Activated effector memory CD4-positive, alpha-beta T cell treated with anti-CD3 and anti-CD28 coated beads, Interleukin-2, amount 50 U/mL, for 16 hours (primary cell): ENCODE results near the gene EPOP.

ENCODE experiments used
- DNase-seq: peaks from one replicate; pipeline ENCODE4 v3.0.0-alpha.2; 2020

Gene EPOP

DNA sequence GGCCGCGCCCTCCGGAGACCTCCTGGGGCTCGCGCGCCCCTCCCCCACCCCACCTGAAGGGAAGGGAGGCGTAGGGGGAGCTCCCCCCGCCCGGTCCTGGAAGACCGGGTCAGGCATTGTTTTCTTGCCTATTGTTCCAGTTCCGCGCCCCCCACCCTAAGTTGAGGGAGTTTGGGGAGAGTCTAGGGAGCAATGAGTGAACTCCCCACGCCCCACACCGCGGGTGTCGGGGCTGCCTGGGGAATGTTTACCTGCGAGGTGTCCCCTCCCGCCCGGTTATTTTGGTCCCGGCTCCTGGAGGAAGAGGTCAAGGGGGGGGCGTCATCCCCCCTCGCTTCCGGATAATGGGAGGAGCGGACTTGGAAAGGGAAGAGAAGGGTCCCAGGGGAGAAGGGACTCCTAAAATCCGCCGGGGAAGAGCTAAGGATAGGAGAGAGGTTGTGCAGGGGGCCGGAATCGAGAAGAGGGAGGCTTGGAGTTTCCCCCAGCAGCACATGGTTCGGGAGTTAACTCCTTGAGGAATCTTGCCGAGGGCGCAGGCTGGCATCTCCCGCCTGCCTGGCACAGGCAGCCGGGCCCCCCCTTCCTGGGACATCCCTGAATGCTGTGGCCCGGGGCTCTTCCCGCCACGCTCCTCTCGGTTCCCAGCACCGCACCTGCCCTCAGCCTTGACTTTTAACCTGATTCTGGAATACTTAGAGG, 31.2 kb upstream of the EPOP start:
- peak; percentile 81 for DNase-seq

DNA sequence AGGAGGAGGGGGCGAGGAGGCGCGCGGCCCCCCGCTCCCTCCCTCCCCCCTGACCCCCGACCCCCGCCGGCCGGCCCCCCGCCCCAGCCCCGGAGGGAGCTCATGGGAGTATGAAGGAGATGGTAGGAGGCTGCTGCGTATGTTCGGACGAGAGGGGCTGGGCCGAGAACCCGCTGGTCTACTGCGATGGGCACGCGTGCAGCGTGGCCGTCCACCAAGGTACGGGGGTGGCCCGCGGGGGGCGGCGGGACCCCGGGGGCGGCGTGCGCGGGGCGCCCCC, 30.7 kb upstream of the EPOP start:
- DNase-seq = no peak

DNA sequence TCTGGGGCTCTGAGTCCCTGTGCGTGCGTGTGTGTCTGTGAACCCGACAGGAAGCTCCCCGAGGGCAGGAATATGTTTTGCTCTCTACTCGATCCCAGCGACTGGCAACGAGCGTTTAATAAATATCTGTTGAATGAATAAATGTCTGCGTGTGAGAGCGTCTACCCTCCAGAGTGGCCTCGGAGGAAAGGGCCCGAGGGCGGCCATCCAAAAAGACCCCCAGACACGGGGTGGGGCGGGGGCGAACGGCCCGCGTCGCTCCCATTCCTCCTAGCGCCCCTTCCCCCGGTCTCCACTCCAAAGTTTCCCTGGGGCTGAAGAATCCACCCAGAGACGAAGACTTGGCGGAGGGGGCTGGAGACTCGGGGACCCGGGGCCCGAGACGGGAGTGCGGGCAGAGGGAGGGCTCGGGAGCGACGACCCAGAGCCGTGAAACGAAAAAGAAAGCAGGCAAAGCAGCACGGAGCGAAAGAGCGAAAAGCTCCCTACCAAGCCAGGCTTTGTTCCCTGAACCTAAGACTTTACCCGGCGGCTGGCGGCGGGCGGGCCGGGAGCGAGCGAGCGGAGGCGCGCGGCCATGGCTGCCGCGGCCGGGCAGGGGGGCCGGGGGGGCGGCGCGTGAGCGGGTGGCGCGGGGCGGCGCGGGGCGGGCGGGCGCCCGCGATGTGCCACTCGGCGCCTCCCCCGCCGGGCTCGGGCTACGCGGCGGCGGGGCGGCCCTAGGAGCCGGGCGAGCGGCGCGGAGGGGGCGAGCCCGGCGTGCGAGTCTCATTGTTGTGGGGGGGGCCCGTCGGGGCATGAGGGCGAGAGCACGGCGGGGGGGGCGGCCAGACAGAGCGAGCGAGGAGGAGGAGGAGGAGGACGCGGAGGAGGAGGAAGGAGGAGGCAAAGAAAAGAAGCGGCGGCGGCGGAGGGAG, 30.1 kb upstream of the EPOP start, which contains the start of gene MLLT6:
MLLT6 (plus strand) TSS at position 668 of the 917 bp plus-strand sequence. CDS start 360 bp downstream, outside the sequence.
- peak; percentile 92 for DNase-seq

DNA sequence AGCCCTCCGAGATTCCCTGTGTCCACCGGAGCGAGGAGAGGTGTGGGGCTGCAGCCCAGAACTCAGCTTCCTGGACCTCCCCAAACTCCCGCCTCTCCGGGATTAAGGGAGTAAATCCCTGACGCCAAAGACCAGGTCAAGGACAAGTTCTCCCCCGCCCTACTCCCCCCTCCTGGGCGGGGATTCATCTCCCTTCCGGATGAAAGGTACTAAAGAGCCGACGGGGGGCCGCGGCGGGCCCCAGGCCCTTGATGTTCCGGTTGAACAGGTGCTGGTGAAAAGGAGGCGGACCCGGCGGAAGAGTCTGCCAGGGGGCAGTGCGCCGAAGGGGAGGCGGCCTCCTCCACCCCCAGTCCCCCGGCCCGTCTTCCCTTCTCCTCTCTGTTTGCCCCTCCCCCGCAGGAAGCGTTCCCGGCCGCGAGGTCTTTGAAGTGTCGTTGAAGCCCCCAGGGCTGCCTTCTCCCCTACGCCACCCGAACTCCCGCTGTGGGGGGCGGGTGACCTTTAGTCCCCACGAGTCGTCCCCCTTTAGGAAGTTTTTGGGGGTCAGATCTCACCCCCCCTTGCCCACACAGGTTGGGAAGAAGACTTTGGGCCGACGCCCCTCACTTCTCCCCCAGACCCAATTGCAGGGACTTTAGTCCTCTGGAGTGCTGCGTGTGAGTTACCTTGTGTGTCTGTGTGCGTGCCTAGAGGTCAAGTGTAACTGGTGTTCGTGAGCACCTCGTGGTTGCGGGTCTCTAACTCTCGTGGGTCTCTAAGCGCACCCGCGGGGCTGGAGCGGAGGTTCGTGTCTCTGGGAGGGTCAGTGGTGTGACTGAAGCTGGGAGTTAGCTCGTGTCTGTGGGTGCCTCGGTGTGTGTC, 29.2 kb upstream of the EPOP start:
- DNase-seq = peak; percentile 93

DNA sequence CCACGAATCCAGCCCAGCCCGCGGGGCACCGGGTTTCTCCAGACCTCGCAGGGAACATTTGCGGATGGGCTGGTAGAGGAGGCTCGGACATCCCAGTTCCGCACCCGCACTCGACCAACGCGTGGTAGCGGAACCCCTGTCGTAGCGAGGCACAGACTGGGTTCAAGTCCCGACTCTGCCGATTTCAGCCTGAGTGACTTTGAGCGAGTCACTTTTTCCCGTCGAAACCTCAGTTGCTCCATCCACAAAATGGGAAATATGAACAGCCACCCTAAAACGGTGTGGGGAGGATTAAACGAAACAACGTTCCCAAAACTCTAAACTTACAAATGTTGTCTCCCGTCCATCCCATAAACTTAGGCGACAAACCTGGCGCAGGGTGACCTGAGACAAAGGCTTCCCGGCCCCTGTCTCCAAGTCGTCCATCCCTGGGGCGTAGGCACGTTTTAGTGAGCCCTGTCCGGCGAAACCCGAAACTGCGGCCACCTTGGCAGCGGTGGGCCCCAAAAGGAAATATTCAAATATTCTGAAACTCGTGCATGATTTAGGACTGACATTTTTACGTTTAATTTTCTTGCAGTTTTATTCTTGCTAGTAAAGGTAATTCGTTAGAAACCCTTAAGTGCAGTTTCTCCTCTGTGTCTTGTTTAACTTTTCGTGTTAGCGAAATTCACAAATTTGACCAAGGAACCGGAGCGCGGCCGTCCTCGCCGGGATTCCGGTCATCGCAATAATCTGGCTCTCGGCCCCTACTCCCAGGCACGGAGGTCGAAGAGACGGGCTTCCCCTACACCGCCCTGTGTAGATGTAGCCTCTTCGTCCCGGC, 28.4 kb upstream of the EPOP start:
- DNase-seq = peak; percentile 82

DNA sequence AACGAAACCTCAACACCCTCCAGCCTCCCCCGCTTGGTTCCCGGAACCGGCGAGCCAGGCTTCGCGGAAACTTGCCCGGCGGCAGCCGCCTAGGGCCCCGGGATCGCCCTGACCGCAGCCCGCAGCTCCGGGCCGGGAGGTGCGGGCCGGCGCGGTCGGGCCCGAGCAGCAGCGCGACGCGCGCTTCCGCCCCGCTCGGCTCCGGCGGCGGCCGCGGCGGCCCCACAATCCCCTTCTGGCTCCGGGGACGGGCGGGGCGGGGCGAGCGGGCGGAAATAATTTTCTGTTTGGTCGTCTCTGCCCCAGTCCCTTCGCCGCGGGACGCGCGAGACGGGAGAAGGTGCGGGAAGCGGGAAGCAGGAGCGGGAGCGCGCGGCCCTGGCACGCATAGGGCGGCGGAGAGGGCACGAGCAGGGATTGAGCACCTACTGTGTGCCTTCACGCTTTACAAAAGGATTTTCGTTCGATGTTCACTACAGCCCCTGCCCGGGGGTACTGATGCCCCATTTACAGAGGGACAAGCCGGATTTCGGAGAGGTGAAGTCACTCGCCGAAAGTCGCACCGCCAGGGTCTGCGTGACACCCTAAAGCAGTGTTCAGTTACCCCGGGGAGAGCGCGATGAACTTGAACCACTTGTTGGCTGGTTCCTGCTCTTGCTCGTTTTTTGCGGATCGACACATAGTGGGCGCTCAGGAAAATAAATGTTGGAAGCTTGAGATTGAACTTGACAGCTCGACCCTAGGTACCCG, 27.6 kb upstream of the EPOP start:
- peak; percentile 93 for DNase-seq

DNA sequence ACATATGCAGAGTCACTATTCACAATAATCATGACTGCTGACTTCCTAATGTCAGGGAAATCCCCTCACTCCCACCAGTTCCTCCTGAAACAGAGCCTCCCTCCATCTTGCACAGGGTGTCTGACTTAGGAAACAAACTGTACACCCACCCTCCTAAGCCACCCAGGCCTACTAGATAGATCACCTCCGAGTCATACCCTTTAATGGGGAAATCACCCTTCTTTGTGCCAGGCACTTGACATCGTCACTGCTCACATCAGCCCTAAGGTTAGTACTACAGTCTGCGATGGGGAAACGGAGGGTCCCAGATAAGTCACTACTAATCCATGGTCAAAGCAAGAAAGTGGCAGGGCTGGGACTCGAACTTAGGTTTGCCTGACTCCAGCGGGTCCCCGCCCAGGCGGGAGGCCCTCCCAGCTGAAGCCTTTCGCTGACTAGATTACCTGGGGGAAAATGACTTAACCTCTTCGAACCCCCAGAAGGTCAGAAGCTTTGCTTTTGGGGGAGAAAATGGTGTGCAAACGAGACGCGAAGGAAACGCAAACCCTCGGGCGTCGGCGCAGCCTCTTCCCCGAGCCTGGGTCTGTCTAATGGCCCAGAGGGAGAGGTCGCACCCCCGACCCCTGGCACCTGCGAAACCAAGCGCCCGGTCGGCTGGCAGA, 26.9 kb upstream of the EPOP start:
- peak; percentile 91 for DNase-seq

DNA sequence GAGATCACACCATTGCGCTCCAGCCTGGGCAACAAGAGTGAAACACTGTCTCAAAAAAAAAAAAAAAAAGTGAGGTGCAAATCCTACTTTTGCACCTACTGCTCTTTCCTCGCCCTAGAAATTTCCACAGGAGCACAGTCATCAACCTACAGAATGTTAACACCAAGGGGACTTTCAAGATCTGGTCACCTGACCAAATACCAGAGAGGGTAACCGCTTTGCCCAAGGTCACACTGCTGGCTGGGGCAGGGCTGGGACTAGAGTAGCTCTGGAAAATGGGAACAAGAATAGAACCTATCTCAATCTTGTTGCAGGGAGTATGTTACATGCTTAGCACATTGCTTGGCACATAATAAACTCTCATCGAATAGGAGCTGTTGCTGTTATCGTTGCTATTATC, 24.0 kb upstream of the EPOP start:
- no peak for DNase-seq

DNA sequence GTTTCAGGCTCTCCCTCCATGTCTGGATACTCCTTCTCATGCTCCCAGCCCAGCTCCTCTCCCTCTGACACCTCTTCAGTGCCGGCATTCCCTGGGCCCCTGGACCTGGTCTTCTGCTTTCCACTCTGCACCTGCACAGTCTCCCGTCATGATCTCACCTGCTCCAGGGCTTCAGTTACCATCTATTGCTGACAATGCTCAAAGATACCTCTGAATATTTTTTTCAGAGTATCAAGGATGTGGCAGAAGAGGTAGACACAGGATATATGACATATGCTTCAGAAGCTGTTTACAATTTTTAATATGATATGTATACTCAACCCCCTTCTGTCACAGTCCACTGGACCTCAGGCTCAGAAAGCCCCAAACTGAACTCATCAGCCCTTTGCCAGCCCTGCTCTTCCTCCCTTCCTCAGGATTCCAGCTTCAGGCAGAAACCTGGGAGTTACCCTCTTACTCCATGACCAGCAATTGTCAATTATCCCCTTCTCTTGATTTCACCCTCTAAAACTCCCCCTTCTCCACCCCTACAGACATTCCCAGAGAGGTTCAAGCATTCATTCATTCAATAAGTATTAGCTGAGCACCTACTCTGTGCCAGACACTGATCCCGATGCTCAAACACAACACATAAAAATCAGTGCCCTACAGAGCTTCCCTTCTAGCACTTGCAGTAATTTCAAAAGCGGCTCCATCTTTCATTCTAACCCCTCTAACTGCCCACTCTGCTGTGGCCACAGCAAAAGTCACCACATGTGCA, 22.5 kb upstream of the EPOP start:
- no peak for DNase-seq

DNA sequence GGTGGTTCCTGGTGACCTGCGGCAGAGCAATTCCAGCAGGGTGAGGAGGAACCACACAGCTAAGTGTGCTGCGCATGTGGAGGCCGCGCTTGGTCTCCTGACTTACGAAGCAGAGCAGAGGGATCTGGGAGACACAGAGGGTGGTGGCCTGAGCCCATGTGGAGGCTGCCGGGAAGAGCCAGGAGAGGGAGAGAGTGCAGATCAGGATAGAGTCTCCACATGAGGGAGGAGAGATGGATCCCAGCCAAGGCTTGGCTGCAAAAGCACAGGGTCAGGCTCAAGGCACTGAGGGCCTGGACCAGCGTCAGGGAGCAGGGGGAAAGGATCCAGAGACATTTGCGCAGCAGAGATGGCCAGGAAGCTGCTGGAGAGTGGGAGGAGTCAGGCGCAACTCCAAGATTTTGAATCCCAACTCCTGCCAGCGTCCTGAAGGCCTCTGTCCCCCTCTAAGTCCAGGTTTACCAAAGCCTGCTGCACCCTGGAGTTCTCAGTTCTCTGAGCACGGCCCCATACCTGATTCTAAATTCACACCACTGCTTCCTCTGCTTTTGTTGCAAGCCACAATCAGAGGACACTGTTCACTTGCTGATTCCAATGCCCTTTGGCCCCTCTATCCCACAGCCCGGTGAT, 19.1 kb upstream of the EPOP start:
- DNase-seq = no peak

DNA sequence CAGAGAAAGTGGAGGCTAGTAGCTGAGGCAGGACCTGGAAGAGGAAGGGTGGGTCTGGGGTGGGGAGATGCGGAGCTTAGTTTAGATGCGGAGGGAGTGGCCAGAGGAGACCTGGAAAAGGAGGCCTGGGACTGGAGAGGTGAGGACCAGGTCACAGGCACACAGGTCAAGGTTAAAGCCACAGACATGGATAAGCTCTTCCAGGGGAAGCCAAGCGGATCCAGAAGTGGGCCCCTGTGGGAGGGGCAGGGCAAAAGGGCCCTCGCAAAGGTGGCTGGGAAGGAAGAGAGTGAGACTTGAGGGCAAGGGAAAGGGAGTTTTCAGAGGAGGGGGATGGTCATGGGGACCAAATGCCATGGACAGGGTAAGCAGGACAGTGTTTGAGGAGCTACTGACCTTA, 16.4 kb upstream of the EPOP start:
- DNase-seq = no peak

DNA sequence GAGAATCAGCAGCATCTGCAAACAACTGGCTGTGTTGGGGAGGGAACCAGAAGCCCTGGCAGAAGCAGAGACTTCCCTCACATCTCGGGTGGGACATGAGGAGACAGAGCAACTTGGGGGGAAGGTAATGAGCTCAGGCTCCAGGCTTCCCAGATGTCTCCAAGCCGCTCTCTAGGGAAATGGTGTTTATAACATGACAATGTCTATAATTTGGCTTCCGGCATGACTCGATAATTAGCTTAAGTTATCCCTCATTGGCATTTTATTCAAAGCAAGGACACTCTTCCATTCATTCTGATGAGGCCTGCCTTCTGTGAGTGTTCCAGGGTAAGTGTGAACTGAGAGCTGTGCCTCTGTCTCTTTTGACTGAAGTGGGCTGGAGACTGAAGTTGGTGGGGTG, 15.6 kb upstream of the EPOP start:
- DNase-seq = no peak

DNA sequence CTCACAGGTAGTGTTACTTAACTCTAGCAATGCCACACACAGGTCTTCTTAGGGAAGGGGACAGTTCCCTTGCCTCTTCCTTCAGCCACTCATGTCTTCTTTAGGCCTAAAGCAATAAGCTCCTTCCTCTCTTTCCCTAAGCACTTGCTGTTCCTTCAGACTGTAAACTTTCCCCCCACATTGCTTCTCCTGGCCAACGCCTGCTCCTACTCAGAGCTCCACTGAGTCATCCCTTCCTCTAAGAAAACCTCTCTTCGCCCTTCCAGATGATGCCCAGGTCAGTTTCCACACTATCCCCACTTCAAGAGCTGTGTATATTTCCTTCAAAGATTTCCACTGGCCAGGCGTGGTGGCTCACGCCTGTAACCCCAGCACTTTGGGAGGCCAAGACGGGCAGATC, 12.5 kb upstream of the EPOP start:
- no peak for DNase-seq

DNA sequence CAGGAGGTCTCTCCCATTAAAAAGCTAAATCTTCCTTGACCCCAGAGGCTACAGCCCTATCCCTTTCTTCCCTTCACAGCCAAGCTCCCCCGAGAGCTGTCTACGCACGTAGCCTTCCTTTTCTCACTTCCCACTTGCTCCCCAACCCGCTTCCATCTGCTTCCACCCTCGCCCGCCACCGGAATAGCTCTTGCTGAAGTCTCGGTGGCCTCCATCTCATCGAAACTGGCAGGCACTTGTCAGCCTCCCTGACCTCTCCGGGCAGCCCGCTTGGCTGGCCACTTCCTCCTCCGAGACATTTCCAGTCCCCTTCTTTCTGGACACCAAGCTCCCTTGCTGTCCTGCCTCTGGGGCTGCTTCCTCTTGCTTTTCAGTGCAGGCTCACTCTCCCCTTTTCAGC, 10.7 kb upstream of the EPOP start:
- no peak for DNase-seq

DNA sequence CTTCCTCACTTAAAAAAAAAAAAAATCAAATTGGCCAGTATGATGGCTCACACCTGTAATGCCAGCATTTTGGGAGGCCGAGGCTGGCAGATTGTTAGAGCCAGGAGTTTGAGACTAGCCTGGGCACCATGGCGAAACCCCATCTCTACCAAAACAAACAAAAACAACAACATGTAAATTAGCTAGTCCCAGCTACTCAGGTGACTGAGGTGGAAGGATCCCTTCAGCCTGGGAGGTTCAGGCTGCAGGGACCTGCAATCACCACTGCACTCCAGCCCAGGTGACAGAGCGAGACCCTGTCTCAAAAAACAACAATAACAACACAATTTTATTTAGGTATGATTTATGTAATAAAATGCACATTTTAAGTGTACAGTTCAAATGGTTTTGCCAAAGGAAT, 6.3 kb upstream of the EPOP start:
- no peak for DNase-seq

DNA sequence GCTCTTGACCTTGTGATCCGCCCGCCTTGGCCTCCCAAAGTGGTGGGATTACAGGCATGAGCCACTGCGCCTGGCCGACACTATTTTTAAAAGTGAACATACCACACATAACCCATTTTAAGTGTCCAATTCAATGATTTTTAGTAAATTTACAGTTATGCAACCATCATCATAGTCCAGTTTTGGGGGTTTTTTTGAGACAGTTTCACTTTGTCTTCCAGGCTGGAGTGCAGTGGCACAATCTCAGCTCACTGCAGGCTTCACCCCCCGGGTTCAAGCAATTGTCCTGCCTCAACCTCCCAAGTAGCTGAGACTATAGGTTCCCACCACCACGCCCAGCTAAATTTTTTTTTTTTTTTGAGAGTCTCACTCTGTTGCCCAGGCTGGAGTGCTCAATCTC, 3.1 kb upstream of the EPOP start:
- no peak for DNase-seq

DNA sequence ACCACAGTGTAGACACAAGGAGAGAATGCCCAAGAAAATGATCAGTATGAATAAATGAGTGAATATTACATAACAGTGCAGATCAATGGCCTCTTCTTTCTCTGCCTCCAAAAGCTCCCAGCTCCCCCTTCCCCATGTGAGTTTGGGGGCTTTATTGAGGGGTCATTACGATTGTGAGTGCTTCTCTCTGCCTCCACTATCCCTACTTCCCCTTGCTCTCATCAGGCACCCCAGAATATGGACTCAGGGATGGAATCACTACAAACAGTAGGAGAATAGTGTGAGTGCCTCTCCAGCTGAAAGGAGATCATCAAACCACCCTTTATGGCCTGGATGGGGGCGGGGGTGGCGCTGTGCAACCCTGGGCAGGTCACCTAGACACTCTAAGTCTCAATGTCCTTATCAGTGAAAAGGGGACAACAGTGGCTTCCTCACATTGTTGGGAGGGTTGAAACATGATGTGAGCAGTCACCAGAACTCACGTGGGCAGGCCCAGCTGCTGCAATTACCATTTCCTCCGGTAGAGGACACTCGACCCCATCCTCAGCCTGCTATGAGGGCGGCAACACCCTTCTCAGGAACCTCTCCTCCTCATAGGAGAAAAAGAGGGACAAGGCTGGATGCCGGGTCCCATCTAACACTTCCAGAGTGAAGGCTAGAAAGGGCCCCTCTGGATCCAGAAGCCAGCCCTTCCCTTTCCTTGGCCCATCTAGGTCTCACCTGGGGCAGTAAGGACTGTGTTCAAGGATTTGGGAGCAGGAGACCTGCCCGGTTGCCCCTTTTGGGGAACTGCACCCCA, 2.1 kb upstream of the EPOP start:
- DNase-seq = peak; percentile 92

DNA sequence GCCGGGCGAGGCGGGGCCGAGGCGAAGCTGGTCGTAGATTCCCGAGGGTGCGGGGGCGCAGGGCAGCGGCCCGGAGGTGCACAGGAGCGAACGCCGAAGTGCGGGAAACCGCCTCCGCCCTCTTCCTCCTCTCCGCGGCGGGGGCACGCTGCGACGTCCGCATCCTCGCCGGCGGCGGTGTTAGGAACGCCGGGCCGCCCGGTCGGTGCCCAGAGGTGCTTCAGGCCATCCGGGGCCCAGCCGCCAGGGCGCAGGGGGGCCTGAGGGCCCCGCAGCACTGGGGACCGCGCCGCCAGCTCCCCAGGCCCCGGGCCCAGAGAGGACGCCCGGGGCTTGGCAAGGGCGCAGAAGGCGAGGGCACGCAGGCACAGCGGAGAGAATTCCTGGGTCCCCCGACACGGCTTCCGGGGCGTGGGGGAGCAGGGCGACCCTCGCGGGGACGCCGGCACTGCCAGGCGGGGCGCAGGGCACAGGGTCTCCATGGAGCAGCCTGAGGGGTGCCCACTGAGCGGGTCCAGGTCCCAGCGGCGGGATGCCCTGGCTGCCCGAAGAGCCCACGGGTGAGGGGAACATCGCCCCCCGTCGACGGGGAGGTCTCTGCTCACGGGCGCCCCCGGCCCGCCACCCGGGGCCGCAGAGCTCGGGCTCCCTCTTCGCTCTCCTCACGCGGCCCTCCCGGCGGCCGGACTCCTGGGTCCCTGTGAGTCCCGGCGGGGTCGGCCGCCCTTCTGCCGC, 576 bp downstream of the EPOP start:
- peak; percentile 72 for DNase-seq

DNA sequence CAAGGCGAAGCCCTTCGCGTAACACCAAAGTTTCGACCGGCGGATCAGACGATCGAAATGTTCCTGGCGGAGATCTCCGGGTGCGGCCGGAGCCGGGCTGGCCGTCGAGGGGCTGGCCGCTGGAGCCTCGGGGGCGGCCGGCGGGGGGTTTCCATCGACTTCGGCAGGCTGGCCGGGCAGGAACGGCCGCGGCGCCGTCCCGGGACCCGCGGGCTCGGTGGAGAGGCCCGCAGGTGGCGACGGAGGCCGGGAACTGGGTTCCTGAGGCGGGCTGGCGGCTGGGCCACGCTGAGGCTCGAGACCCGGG, 1.1 kb downstream of the EPOP start:
- DNase-seq = no peak
